IMR-90 (cell line): ENCODE data around the gene FRMD6. TPM values are rescaled to one million over a fixed set of nuclear protein-coding genes. Genes with fewer than 3 reads are reported as not detected.

Experiments
- ATAC-seq: fragments of 200-7000 bp; cut with Tn5 transposase; 2 replicates; pipeline ENCODE4 v1.9.1; 2020; ENCODE audit warnings: low read depth, mild to moderate bottlenecking, moderate library complexity
- BruUV-seq: library from RNA; stranded (reverse); fragments of 400-500 nt; replicated peaks from 2 replicates; lab custom pipeline; 2021; lab: Mats Ljungman, UMichigan
- CTCF ChIA-PET: fragments of 300-600 bp; formaldehyde crosslinking; extraction: SDS; loops from one replicate; lab custom pipeline; 2021; ENCODE audit warnings: antibody characterized with exemption; lab: Yijun Ruan, JAX
- POLR2A ChIA-PET: fragments of 300-600 bp; sonication (Branson Sonifier 250); formaldehyde crosslinking; loops from one replicate; lab custom pipeline; 2022; ENCODE audit warnings: antibody characterized with exemption; ENCODE audit not compliant: unreplicated experiment; lab: Charles Lee
- DNase-seq: peaks from one replicate; pipeline ENCODE4 v3.0.0; 2013
- H2AFZ ChIP-seq: replicated peaks from 2 replicates; pipeline ENCODE3; 2013; ENCODE audit warnings: low read length, mild to moderate bottlenecking; ENCODE audit not compliant: poor library complexity
- H2AK5ac ChIP-seq: 2 replicates; pipeline ENCODE4 v1.6.1; 2013; ENCODE audit warnings: low read depth, low read length, inconsistent platforms
- H2AK9ac ChIP-seq: replicated peaks from 2 replicates; pipeline ENCODE3; 2013; ENCODE audit warnings: mild to moderate bottlenecking, low read depth, low read length, moderate library complexity; ENCODE audit not compliant: poor library complexity
- H2BK120ac ChIP-seq: 2 replicates; pipeline ENCODE4 v1.6.1; 2013; ENCODE audit warnings: low read depth, low read length, inconsistent platforms
- H2BK15ac ChIP-seq: 3 replicates; pipeline ENCODE4 v1.6.1; 2013; ENCODE audit warnings: low read depth, low read length, inconsistent platforms
- H2BK20ac ChIP-seq: 2 replicates; pipeline ENCODE4 v1.6.1; 2013; ENCODE audit warnings: low read depth, mild to moderate bottlenecking, inconsistent platforms, low read length, moderate library complexity
- H2BK5ac ChIP-seq: 2 replicates; pipeline ENCODE4 v1.6.1; 2013; ENCODE audit warnings: mild to moderate bottlenecking, low read depth, low read length, inconsistent platforms; ENCODE audit not compliant: poor library complexity, severe bottlenecking
- H3K14ac ChIP-seq: replicated peaks from 2 replicates; pipeline ENCODE4 v1.6.1; 2013; ENCODE audit warnings: low read depth, low read length, inconsistent platforms
- H3K18ac ChIP-seq: 2 replicates; pipeline ENCODE4 v1.6.1; 2013; ENCODE audit warnings: low read depth, low read length, control low read depth
- H3K23ac ChIP-seq: 2 replicates; pipeline ENCODE4 v1.6.1; 2013; ENCODE audit warnings: low read depth, low read length, inconsistent platforms
- H3K27ac ChIP-seq: 2 replicates; pipeline ENCODE4 v1.5.1; 2013; ENCODE audit warnings: mild to moderate bottlenecking, control low read depth, low read length; ENCODE audit not compliant: insufficient read depth
- H3K27me3 ChIP-seq: 2 replicates; pipeline ENCODE4 v1.6.1; 2013; ENCODE audit warnings: low read length; ENCODE audit not compliant: control insufficient read depth, insufficient read depth
- H3K36me3 ChIP-seq: 2 replicates; pipeline ENCODE4 v1.6.1; 2013; ENCODE audit warnings: low read length, mixed read lengths; ENCODE audit not compliant: control insufficient read depth, insufficient read depth
- H3K4ac ChIP-seq: 2 replicates; pipeline ENCODE4 v1.6.1; 2013; ENCODE audit warnings: low read depth, low read length, inconsistent platforms
- H3K4me1 ChIP-seq: 2 replicates; pipeline ENCODE4 v1.6.1; 2013; ENCODE audit warnings: low read length, mixed read lengths; ENCODE audit not compliant: control insufficient read depth, insufficient read depth
- H3K4me2 ChIP-seq: 2 replicates; pipeline ENCODE4 v1.6.1; 2013; ENCODE audit warnings: low read depth, mild to moderate bottlenecking, control low read depth, low read length, moderate library complexity
- H3K4me3 ChIP-seq: 2 replicates; pipeline ENCODE4 v1.5.1; 2013; ENCODE audit warnings: low read depth, mild to moderate bottlenecking, control low read depth, low read length, moderate library complexity; ENCODE audit not compliant: insufficient read depth
- H3K56ac ChIP-seq: 2 replicates; pipeline ENCODE4 v1.6.1; 2013; ENCODE audit warnings: low read length, inconsistent platforms; ENCODE audit not compliant: insufficient read depth; ENCODE audit errors: extremely low read depth
- H3K79me1 ChIP-seq, 2 experiments: 2 replicates each; pipeline ENCODE4 v1.6.1; 2013; ENCODE audit warnings: low read length in 2 of 2, inconsistent platforms in 1 of 2, low read depth in 1 of 2
- H3K9ac ChIP-seq: 2 replicates; pipeline ENCODE4 v1.6.1; 2013; ENCODE audit warnings: low read depth, low read length, control low read depth
- H3K9me1 ChIP-seq: 2 replicates; pipeline ENCODE4 v1.6.1; 2013; ENCODE audit warnings: low read length, inconsistent platforms; ENCODE audit not compliant: insufficient read depth
- H3K9me3 ChIP-seq: 2 replicates; pipeline ENCODE4 v1.6.1; 2013; ENCODE audit warnings: low read length; ENCODE audit not compliant: control insufficient read depth, insufficient read depth
- H4K20me1 ChIP-seq: 2 replicates; pipeline ENCODE4 v1.6.1; 2013; ENCODE audit warnings: low read length, inconsistent platforms; ENCODE audit not compliant: insufficient read depth
- H4K5ac ChIP-seq: 2 replicates; pipeline ENCODE4 v1.6.1; 2013; ENCODE audit warnings: mild to moderate bottlenecking, low read depth, low read length, control low read depth
- H4K8ac ChIP-seq, 2 experiments: 2 replicates each; pipeline ENCODE4 v1.6.1; 2013; ENCODE audit warnings: low read depth in 2 of 2, low read length in 2 of 2, control low read depth in 1 of 2, inconsistent platforms in 1 of 2
- H4K91ac ChIP-seq: 2 replicates; pipeline ENCODE4 v1.6.1; 2013; ENCODE audit warnings: low read depth, low read length, inconsistent platforms; ENCODE audit not compliant: insufficient read depth
- BHLHE40 ChIP-seq: fragments of 150-350 bp; IDR thresholded peaks from 2 replicates; pipeline ENCODE4 v1.6.1; 2016; ENCODE audit warnings: mild to moderate bottlenecking, low read depth, low read length
- CEBPB ChIP-seq: IDR thresholded peaks from 2 replicates; pipeline ENCODE4 v1.6.1; 2012; ENCODE audit warnings: low read depth, low read length, improper control_type of control experiment
- CHD1 ChIP-seq: IDR thresholded peaks from 2 replicates; pipeline ENCODE4 v1.6.1; 2012; ENCODE audit warnings: low read depth, low read length, improper control_type of control experiment
- CTCF ChIP-seq: conservative IDR thresholded peaks from 2 replicates; pipeline ENCODE4 v1.5.1; 2012; ENCODE audit warnings: mild to moderate bottlenecking, low read depth, low read length, improper control_type of control experiment
- FOS ChIP-seq: fragments of 150-350 bp; IDR thresholded peaks from 2 replicates; pipeline ENCODE4 v1.6.1; 2016; ENCODE audit warnings: low read depth, low read length
- MAFK ChIP-seq: IDR thresholded peaks from 2 replicates; pipeline ENCODE4 v1.6.1; 2012; ENCODE audit warnings: low read depth, low read length, improper control_type of control experiment
- MAZ ChIP-seq: IDR thresholded peaks from 2 replicates; pipeline ENCODE4 v1.6.1; 2012; ENCODE audit warnings: low read depth, mild to moderate bottlenecking, low read length, improper control_type of control experiment, moderate library complexity, borderline replicate concordance
- MXI1 ChIP-seq: IDR thresholded peaks from 2 replicates; pipeline ENCODE4 v1.6.1; 2012; ENCODE audit warnings: low read depth, mild to moderate bottlenecking, low read length, moderate library complexity, borderline replicate concordance
- NFE2L2 ChIP-seq: fragments of 150-350 bp; IDR thresholded peaks from 2 replicates; pipeline ENCODE4 v1.6.1; 2016; ENCODE audit warnings: low read depth, mild to moderate bottlenecking, low read length
- POLR2A ChIP-seq: IDR thresholded peaks from 2 replicates; pipeline ENCODE4 v1.6.1; 2012; ENCODE audit warnings: mild to moderate bottlenecking, low read depth, low read length
- RAD21 ChIP-seq: IDR thresholded peaks from 2 replicates; pipeline ENCODE4 v1.6.1; 2012; ENCODE audit warnings: low read length, improper control_type of control experiment
- RCOR1 ChIP-seq: IDR thresholded peaks from 2 replicates; pipeline ENCODE4 v1.6.1; 2012; ENCODE audit warnings: mild to moderate bottlenecking, low read length, improper control_type of control experiment; ENCODE audit not compliant: insufficient replicate concordance
- RFX5 ChIP-seq: IDR thresholded peaks from 2 replicates; pipeline ENCODE4 v1.8.0; 2012; ENCODE audit warnings: low read depth, mild to moderate bottlenecking, low read length, moderate library complexity
- SMC3 ChIP-seq: fragments of 150-350 bp; IDR thresholded peaks from 2 replicates; pipeline ENCODE4 v1.6.1; 2016; ENCODE audit warnings: low read depth, mild to moderate bottlenecking, antibody characterized with exemption, low read length, moderate library complexity
- USF2 ChIP-seq: fragments of 150-350 bp; IDR thresholded peaks from 2 replicates; pipeline ENCODE4 v1.6.1; 2017; ENCODE audit warnings: mild to moderate bottlenecking, antibody characterized with exemption, low read length, low read depth
- dilution Hi-C: fragments of 300-500 bp; cut with HindIII; formaldehyde crosslinking; loops from one replicate; pipeline ENCODE4 v1.14.3; 2018; ENCODE audit warnings: low sequenced_read_pairs; ENCODE audit not compliant: unreplicated experiment
- in situ Hi-C: fragments of 300-500 bp; cut with MboI; formaldehyde crosslinking; loops from 3 replicates; pipeline ENCODE4 v1.14.3; 2019; ENCODE audit warnings: low sequenced_read_pairs, inconsistent platforms, mixed read lengths
- intact Hi-C: fragments of 100-400 bp; cut with micrococcal nuclease; formaldehyde crosslinking; loops from 2 replicates; pipeline ENCODE4 v1.10.0; 2022
- polyA plus RNA-seq, 3 experiments: library from polyadenylated mRNA; depleted of rRNA; stranded (reverse); fragments of >200 nt; gene quantifications; 2 replicates each; pipeline ENCODE4 v1.2.3, GENCODE V29; 2012; ENCODE audit warnings: low replicate concordance in 1 of 3
- total RNA-seq: library from RNA; depleted of rRNA; stranded (reverse); fragments of >200 nt; gene quantifications from 2 replicates; pipeline ENCODE4 v1.2.3, GENCODE V29; 2012
- TF ChIP-seq, protein P1 (sequence below): fragments of 150-350 bp; IDR thresholded peaks from 2 replicates; pipeline ENCODE4 v1.6.1; 2016; ENCODE audit warnings: low read depth, mild to moderate bottlenecking, low read length, moderate library complexity, borderline replicate concordance

FRMD6 gene
- total and polyA plus RNA-seq, 2 of the 4 experiments (the other 2 are of a cell fraction): 243 to 682 TPM

DNA sequence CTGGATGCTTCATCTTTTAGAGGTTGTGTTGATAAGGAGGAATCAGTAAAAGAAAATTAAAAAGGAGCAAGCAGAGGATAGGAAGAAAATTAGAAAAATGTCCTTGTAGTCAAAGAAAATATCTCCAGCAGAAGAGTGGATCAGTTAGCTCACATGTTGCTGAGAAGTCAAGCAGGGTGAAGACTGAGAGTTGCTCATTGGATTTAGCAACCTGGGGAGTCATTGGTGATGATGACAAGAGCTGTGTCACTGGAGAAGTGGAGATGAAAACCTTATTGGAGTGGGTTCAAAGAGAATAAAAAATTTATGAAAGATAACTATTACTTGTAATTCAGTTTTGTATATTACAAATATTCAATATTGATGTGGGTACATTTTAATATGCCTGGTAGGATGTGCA, 9.8 kb downstream of the FRMD6 start:
- H3K9me3 ChIP-seq: no peaks in the 10 kb centered on the region
- H3K4me2 ChIP-seq: no peak overlapping the region
- no peak overlapping the region for H3K4ac ChIP-seq
- H3K36me3 ChIP-seq: peaks cover 12% of the 10 kb centered on the region
- CTCF ChIA-PET: no interaction called here
- H3K27ac ChIP-seq: no peak overlapping the region
- POLR2A ChIA-PET: no interaction called here
- H3K9me1 ChIP-seq: peaks cover 21% of the 10 kb centered on the region
- no peak overlapping the region for H2BK120ac ChIP-seq
- no peak overlapping the region for H4K8ac ChIP-seq
- BruUV-seq: no TSS peak
- no peak overlapping the region for H4K5ac ChIP-seq
- TF ChIP-seq RCOR1 (no peak), RFX5 (no peak), NFE2L2 (no peak), RAD21 (no peak), MXI1 (no peak), MAZ (no peak), USF2 (no peak), POLR2A (no peak), FOS (no peak), CTCF (no peak), CEBPB (no peak; the same call in 1 of the 2 replicates), SMC3 (no peak), BHLHE40 (no peak), MAFK (no peak), CHD1 (no peak)
- TF ChIP-seq, protein P1, sequence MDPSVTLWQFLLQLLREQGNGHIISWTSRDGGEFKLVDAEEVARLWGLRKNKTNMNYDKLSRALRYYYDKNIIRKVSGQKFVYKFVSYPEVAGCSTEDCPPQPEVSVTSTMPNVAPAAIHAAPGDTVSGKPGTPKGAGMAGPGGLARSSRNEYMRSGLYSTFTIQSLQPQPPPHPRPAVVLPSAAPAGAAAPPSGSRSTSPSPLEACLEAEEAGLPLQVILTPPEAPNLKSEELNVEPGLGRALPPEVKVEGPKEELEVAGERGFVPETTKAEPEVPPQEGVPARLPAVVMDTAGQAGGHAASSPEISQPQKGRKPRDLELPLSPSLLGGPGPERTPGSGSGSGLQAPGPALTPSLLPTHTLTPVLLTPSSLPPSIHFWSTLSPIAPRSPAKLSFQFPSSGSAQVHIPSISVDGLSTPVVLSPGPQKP: no peak
- H2BK5ac ChIP-seq: no peak overlapping the region
- H2AK5ac ChIP-seq: no peak overlapping the region
- no peak overlapping the region for H4K91ac ChIP-seq
- H3K18ac ChIP-seq: no peak overlapping the region
- no peaks in the 10 kb centered on the region for H3K27me3 ChIP-seq
- H3K4me3 ChIP-seq: no peak overlapping the region
- no peak overlapping the region for H2BK15ac ChIP-seq
- H3K4me1 ChIP-seq: peaks cover 15% of the 10 kb centered on the region
- H2BK20ac ChIP-seq: no peak overlapping the region
- dilution Hi-C loops: no loop called here
- no peak overlapping the region for H2AFZ ChIP-seq
- H2AK9ac ChIP-seq: no peak overlapping the region
- intact Hi-C loops: no loop called here
- peaks cover 8 to 56% of the 10 kb centered on the region in 2 experiments; a peak in 3 of 4 replicates for H3K79me1 ChIP-seq
- ATAC-seq (no peak), DNase-seq (peak; percentile 49)
- H4K20me1 ChIP-seq: peaks cover 99% of the 10 kb centered on the region
- H3K14ac ChIP-seq: no peak overlapping the region
- no peak overlapping the region for H3K9ac ChIP-seq
- H3K56ac ChIP-seq: no peak overlapping the region
- in situ Hi-C loops: no loop called here
- H3K23ac ChIP-seq: no peak overlapping the region
